ENCODE measurements around the gene SNUPN. TPM values are rescaled to one million over a fixed set of nuclear protein-coding genes. Genes with fewer than 3 reads are reported as not detected.

SNUPN gene
- total and polyA plus RNA-seq, 2 donors (not counting 1 experiment from before 2014, with no cell fraction given): 10.5 to 23.5 TPM

- no peaks in the 10 kb centered on the region for H3K9me3 Mint-ChIP-seq (ENCODE audit: insufficient read depth)
- Histone ChIP-seq H3K4me1 (ENCODE audit: control insufficient read depth in 2 of 2, insufficient read depth in 2 of 2, low read length in 2 of 2) (no peaks in the 10 kb centered on the region), H3K36me3 (replicated peaks in 1 of 2; ENCODE audit: control extremely low read depth in 1 of 2, control insufficient read depth in 1 of 2, extremely low read depth in 1 of 2, insufficient read depth in 2 of 2, low read length in 1 of 2) (peaks cover 10 to 48% of the 10 kb centered on the region in 2 experiments), H2AFZ (ENCODE audit: insufficient read depth, low read depth, low read length, poor library complexity, severe bottlenecking) (no peak overlapping the region), H3K79me2 (ENCODE audit: control insufficient read depth, insufficient read depth, low read length) (no peaks in the 10 kb centered on the region), H3K27ac (ENCODE audit: low read length in 2 of 2) (no peak overlapping the region), H3K4me2 (replicated peaks; ENCODE audit: low read depth, low read length, poor library complexity, severe bottlenecking) (no peak overlapping the region), H4K20me1 (ENCODE audit: control insufficient read depth, insufficient read depth, low read length, poor library complexity, severe bottlenecking) (no peaks in the 10 kb centered on the region), H3K9me3 (ENCODE audit: control extremely low read depth in 1 of 3, control insufficient read depth in 2 of 3, insufficient read depth in 1 of 3, low read length in 2 of 3) (no peaks in the 10 kb centered on the region), H3K9ac (ENCODE audit: low read length) (no peak overlapping the region), H3K4me3 (ENCODE audit: control extremely low read depth in 1 of 5, extremely low read depth in 1 of 5, insufficient read depth in 1 of 5, low read depth in 2 of 5, low read length in 4 of 5) (no peak overlapping the region), H3K27me3 (replicated peaks in 1 of 4; ENCODE audit: control extremely low read depth in 1 of 4, control insufficient read depth in 3 of 4, insufficient read depth in 4 of 4, low read length in 3 of 4) (no peaks in the 10 kb centered on the region)
- 93% methylated on average over 7 of the region's 9 CpGs for WGBS (ENCODE audit: insufficient coverage)
- no peaks in the 10 kb centered on the region for H3K27me3 Mint-ChIP-seq
- no peaks in the 10 kb centered on the region for H3K4me1 Mint-ChIP-seq
- ChIA-PET CTCF (no interaction called here), POLR2A (no interaction called here)
- H3K4me3 Mint-ChIP-seq: no peak overlapping the region
- DNase-seq: no peak
- ATAC-seq (ENCODE audit: low read depth): no peak
- no peak overlapping the region for H3K27ac Mint-ChIP-seq
- TF ChIP-seq EZH2 (IDR thresholded peaks at IDR 0.05; ENCODE audit: borderline replicate concordance, insufficient read depth, low read depth, low read length, poor library complexity, severe bottlenecking) (no peak), CTCF (IDR thresholded peaks at IDR 0.05) (no peak)
- intact Hi-C loops (cut with micrococcal nuclease): no loop called here
Observed at GRCh38 chr15:75594276-75594675, 31.2 kb downstream of the SNUPN start.

GRCh38 chr15:75591655-75592364 lies 33.7 kb downstream of the SNUPN start:
- DNase-seq (no peak), ATAC-seq (ENCODE audit: low read depth) (no peak)
- H3K9ac ChIP-seq (ENCODE audit: low read length): no peak overlapping the region
- ChIA-PET POLR2A (no interaction called here), CTCF (interaction anchor here (2.4 kb wide), 1 partner anchor 13 kb away, joined by 5 read pairs; the partner anchor contains the start of gene PTPN9)
- no peak overlapping the region for H3K27ac ChIP-seq (ENCODE audit: low read length in 2 of 2)
- no peak overlapping the region for H2AFZ ChIP-seq (ENCODE audit: insufficient read depth, low read depth, low read length, poor library complexity, severe bottlenecking)
- H3K79me2 ChIP-seq (ENCODE audit: control insufficient read depth, insufficient read depth, low read length): no peaks in the 10 kb centered on the region
- H3K4me1 Mint-ChIP-seq: no peaks in the 10 kb centered on the region
- no peak overlapping the region for H3K4me3 ChIP-seq (ENCODE audit: control extremely low read depth in 1 of 5, extremely low read depth in 1 of 5, insufficient read depth in 1 of 5, low read depth in 2 of 5, low read length in 4 of 5)
- no peak overlapping the region for H3K4me2 ChIP-seq (replicated peaks; ENCODE audit: low read depth, low read length, poor library complexity, severe bottlenecking)
- no peak overlapping the region for H3K27ac Mint-ChIP-seq
- H3K9me3 ChIP-seq (ENCODE audit: control extremely low read depth in 1 of 3, control insufficient read depth in 2 of 3, insufficient read depth in 1 of 3, low read length in 2 of 3): no peaks in the 10 kb centered on the region
- intact Hi-C loops (cut with micrococcal nuclease): no loop called here
- no peaks in the 10 kb centered on the region for H3K27me3 ChIP-seq (replicated peaks in 1 of 4; ENCODE audit: control extremely low read depth in 1 of 4, control insufficient read depth in 3 of 4, insufficient read depth in 4 of 4, low read length in 3 of 4)
- no peaks in the 10 kb centered on the region for H4K20me1 ChIP-seq (ENCODE audit: control insufficient read depth, insufficient read depth, low read length, poor library complexity, severe bottlenecking)
- 88% methylated on average over 3 of the region's 4 CpGs for WGBS (ENCODE audit: insufficient coverage)
- H3K4me3 Mint-ChIP-seq: no peak overlapping the region
- TF ChIP-seq EZH2 (IDR thresholded peaks at IDR 0.05; ENCODE audit: borderline replicate concordance, insufficient read depth, low read depth, low read length, poor library complexity, severe bottlenecking) (no peak), CTCF (IDR thresholded peaks at IDR 0.05) (no peak)
- H3K4me1 ChIP-seq (ENCODE audit: control insufficient read depth in 2 of 2, insufficient read depth in 2 of 2, low read length in 2 of 2): no peaks in the 10 kb centered on the region
- peaks cover 4 to 24% of the 10 kb centered on the region in 2 experiments for H3K36me3 ChIP-seq (replicated peaks in 1 of 2; ENCODE audit: control extremely low read depth in 1 of 2, control insufficient read depth in 1 of 2, extremely low read depth in 1 of 2, insufficient read depth in 2 of 2, low read length in 1 of 2)
- H3K27me3 Mint-ChIP-seq: no peaks in the 10 kb centered on the region
- no peaks in the 10 kb centered on the region for H3K9me3 Mint-ChIP-seq (ENCODE audit: insufficient read depth)
